Skeletal muscle satellite cell (primary cell): ENCODE measurements around the gene BAIAP2L2.
"Not testable (repeated sequence)": the region's sequence is repeated elsewhere in the genome, so short reads cannot be mapped to it uniquely, and the experiment has no call there.

Experiments
- H3K27me3 ChIP-seq: 2 replicates; pipeline ENCODE4 v1.7.0; 2013; ENCODE audit warnings: low read length; ENCODE audit not compliant: control insufficient read depth, insufficient read depth
- H3K36me3 ChIP-seq: 2 replicates; pipeline ENCODE4 v1.7.0; 2013; ENCODE audit warnings: mild to moderate bottlenecking, control low read depth, low read length; ENCODE audit not compliant: insufficient read depth
- H3K4me1 ChIP-seq: 2 replicates; pipeline ENCODE4 v1.7.0; 2013; ENCODE audit warnings: low read length; ENCODE audit not compliant: control insufficient read depth, insufficient read depth
- H3K4me2 ChIP-seq: 2 replicates; pipeline ENCODE4 v1.7.0; 2013; ENCODE audit warnings: mild to moderate bottlenecking, low read length
- H3K4me3 ChIP-seq: 2 replicates; pipeline ENCODE4 v1.7.0; 2013; ENCODE audit warnings: low read length
- H3K9ac ChIP-seq: 2 replicates; pipeline ENCODE4 v1.7.0; 2013; ENCODE audit warnings: mild to moderate bottlenecking, low read depth, low read length, moderate library complexity
- H3K9me3 ChIP-seq: replicated peaks from 2 replicates; pipeline ENCODE4 v1.7.0; 2013; ENCODE audit warnings: mild to moderate bottlenecking, control low read depth, low read length

The BAIAP2L2 gene

DNA sequence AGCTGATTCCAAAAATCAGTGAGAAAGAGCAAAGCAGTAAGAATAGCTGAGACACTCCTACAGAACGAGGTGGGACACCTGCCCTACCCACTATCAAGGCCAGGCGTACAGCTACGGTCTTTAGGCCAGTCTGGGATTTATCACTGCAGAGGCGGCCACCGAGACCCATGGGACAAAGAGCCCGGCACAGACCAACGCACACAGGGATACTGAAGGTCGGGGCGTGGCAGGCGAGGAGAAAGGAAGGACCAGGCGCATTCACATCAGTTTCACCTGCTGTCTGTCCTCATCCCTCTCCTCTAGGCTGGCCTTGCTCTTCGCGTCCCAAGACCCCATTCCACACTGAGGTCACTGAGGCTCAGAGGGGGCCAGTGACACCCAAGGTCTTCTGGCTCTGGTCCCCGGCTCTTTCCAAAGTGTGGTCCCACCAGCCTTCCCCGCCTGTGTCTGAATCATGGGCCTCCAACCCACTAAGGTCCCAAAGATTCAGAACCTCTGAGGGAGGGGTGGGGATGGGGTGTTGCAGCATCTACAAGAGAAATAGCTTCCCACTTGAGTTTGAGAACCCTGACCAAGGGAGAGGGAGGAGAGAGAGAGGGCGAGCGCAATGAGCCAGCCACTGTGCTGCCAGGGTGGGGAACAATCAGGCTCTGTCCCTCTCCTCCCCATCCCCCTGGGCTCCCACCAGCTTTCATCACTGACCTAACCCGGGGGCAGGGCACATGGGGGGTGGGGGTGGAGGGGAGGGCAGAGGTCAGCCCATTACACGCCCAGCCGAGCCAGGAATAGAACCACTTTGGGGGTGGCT lies 60.5 kb downstream of the BAIAP2L2 start:
- Histone ChIP-seq H3K4me1 (no peaks in the 10 kb centered on the region), H3K36me3 (no peaks in the 10 kb centered on the region), H3K4me3 (no peak overlapping the region), H3K27me3 (peaks cover 20% of the 10 kb centered on the region), H3K9ac (no peak overlapping the region), H3K9me3 (no peaks in the 10 kb centered on the region), H3K4me2 (no peak overlapping the region)

DNA sequence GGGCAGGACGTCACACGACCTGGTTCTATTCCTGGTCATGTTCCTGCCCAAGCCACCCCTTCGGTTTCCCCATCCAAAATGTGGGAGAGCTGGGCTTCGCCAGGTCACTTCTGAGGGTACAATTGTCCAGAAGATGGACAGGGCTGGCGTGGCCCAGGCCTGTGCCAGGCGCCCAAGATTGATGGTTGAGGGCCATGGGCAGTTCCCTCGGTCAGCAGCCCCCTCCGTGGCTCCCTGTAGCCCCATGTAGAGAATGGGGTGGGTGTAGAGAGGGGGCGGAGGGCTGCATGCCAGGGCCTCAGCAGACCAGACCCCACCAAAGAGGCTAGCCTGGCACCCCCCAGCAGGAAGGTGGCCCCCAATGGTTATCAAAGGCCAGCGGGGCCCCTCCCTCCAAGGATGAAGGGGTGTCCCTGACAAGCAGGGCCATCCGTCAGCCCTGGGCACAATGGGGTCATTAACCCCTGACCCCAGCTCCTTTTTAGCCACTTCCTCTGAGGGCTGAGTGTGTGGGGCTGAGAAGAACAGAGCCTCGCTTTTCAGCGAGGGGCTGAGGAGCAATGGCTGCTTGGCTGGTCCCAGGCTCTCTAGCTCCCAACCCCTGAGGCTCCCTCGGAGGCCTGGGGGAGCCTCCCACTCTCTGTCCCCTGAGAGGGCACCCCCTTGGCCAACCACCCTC lies 64.3 kb downstream of the BAIAP2L2 start:
- Histone ChIP-seq H3K27me3 (peaks cover 24% of the 10 kb centered on the region), H3K36me3 (no peaks in the 10 kb centered on the region), H3K4me1 (no peaks in the 10 kb centered on the region), H3K9me3 (no peaks in the 10 kb centered on the region), H3K4me2 (no peak overlapping the region), H3K4me3 (no peak overlapping the region), H3K9ac (no peak overlapping the region)

DNA sequence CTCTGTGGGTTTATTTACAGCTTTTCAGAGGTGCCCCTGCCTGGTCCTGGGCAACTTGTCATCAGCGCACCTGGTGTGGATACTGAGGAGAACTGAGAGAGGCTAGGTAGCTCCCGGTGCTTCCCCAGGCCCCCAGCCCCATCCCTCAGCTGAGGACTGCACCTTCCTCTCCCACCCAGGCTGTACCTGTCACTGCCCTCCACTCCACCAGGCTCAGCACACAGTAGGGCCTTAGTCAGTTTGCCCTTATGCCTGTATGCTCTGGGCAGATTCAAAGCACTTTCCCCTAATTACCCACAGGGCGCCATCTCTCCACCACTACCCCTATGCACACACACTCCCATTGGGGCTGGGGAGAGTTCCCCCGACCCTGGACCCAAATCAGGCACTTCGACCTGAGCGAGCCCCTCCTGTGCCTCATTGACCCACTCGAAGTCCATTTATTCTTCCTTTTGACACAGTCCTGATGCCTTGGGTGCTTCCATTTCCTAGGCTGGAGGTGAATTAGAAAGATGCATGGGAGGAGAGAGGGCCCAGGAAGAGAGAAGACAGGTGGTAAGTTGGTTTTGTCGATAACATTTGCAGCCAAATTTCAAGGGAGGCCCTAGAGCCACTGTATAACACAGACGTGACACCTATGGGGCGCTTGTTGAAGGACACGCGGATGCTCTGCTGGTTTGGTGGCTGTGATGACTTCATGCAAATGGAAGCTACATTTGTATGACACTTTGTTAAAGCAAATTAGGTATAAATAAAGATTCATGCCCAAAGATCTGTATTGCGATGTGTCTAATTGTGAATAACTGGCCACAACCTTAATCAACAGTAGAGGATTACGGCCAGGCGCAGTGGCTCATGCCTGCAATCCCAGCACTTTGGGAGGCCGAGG lies 67.1 kb downstream of the BAIAP2L2 start:
- H3K9me3 ChIP-seq, result no peaks in the 10 kb centered on the region
- H3K36me3 ChIP-seq, result no peaks in the 10 kb centered on the region
- H3K4me3 ChIP-seq, result no peak overlapping the region
- no peak overlapping the region for H3K4me2 ChIP-seq
- peaks cover 17% of the 10 kb centered on the region for H3K27me3 ChIP-seq
- H3K9ac ChIP-seq, result no peak overlapping the region
- peaks cover 6% of the 10 kb centered on the region for H3K4me1 ChIP-seq

DNA sequence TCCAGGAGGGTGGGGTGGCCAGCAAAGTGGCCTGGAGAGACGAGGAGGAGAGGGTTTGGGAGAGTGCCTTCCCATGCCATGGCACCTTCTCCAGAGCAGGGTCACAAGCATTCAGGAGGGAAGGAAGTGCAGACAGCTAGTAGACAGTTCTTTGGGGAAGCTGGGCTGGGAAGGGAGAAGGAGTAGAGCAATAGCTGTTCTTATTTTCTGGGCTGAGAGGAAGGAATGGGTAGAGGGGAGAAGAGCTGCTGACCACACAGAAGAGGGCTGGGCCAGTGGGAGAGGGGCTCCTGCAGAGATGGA lies 68.0 kb downstream of the BAIAP2L2 start:
- peaks cover 6% of the 10 kb centered on the region for H3K4me1 ChIP-seq
- H3K9me3 ChIP-seq, result no peaks in the 10 kb centered on the region
- H3K4me3 ChIP-seq, result no peak overlapping the region
- H3K27me3 ChIP-seq, result peaks cover 14% of the 10 kb centered on the region
- no peak overlapping the region for H3K9ac ChIP-seq
- H3K36me3 ChIP-seq, result no peaks in the 10 kb centered on the region
- H3K4me2 ChIP-seq, result no peak overlapping the region

DNA sequence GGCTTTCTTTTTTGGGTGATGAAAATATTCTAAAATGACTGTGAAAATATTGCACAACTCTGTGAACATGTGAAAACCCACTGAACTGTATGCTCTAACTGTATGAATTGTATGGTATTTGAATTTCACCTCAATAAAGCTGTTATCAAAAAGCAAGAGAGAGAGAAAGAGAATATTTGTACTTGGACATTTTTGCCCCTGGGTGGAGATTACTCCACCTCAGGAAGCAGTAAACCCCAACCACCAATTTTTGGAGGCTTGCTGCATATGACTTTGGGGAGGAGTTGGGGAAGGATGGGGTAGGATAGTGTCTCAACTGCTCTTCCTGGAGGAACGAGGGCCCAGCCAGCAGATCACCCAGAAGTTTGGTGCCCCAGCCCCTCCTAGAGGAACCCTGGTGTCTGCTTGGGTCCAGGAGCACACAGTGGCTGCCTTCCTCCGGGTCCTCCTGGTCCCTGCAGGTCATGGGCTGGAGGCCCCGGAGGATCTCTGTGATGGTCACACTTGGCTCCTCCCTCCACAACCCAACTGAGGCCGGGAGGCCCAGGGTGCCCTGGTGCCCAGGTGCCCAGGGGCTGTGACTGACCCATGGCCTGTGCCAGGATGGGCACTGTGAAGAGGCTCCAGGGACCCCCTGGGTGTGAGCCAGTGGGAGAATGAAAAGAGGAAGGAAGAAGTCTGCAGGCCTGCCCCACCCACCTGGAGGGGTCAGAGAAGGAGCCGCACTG lies 68.6 kb downstream of the BAIAP2L2 start:
- Histone ChIP-seq H3K27me3 (peaks cover 13% of the 10 kb centered on the region), H3K36me3 (no peaks in the 10 kb centered on the region), H3K4me1 (peaks cover 6% of the 10 kb centered on the region), H3K9ac (no peak overlapping the region), H3K4me3 (no peak overlapping the region), H3K4me2 (no peak overlapping the region), H3K9me3 (no peaks in the 10 kb centered on the region)

DNA sequence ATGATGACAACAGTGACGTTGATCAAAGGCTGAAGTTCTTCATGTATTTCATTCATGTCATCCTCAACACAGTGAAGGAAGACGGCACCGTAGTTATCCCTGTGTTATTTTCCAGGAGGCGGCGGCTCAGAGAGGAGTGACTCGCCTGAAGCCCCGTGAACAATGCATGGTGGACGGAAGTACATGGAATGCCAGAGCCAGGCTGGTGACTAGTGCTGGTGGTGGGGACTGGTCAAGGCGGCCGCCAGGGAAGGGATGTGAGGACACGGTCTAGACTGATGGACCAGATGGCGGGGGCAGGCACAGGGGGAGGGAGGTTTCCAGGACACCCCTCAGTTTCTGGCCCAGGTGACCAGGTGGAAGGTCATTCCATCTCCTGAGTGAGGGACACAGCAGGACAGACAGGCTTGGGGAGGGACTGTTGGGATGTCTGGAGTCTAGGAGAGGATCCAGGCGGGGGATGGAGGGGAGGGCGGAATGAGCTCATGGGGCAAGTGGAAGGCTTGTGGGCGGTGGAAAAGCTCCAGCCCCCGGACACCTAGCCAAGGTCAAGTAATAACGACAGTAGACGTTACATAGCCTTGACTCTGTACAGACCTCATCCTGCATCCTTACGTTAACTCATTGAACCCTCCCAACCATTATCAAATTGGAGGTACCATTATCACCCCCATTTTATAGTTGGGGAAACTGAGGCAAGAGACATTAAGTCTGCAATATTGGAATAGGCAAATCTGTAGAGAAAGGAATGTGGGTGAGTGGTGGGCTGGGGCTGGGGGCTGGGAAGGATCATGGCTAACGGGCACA lies 69.3 kb downstream of the BAIAP2L2 start:
- Histone ChIP-seq H3K36me3 (no peaks in the 10 kb centered on the region), H3K27me3 (peaks cover 8% of the 10 kb centered on the region), H3K4me1 (peaks cover 6% of the 10 kb centered on the region), H3K9ac (no peak overlapping the region), H3K9me3 (no peaks in the 10 kb centered on the region), H3K4me3 (no peak overlapping the region), H3K4me2 (no peak overlapping the region)

DNA sequence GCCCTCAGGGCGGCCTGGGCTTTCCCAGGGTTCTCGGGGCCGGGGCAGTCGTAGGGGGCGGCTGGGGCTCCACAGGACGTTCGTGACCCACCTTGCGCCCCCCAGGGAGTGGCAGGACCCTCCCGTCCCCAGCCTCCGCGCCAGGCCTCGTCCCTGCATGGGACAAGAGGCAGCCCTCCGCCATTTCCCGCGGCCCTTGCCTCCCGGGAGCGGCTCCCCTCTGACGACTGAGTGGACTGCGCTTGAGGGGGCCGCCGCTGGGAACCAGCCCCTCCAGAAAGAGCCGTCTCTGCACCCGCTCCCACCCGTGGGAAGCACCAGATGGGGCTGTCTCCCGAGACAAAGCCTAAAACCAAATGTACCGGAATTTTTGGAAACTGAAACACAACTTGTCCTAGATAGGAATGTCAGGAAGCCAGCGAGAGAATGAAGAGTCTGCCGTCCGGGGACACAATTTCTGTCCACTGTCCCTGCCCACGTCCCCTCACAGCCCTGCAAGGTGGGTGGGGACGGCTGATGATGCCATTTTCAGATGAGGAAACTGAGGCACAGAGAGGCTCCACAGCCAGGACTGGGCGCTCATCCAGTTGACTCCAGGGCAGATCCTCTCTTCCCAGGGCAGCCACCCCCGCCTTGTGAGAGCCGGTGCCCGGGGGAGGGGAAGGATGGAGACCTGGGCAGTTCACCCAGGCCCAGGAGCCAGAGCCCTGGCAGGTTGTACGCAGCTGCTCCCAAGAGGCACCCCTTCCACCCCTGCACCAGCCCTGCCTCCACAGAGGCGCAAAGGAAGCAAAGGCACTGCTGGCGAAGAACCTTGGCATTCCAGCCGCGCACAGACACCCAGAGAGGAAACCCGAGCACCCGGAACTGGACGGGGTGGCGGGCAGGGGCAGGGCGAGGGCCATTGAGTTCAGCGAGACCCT lies 71.3 kb downstream of the BAIAP2L2 start:
- Histone ChIP-seq H3K4me1 (peaks cover 16% of the 10 kb centered on the region), H3K36me3 (no peaks in the 10 kb centered on the region), H3K9ac (no peak overlapping the region), H3K9me3 (no peaks in the 10 kb centered on the region), H3K27me3 (peaks cover 8% of the 10 kb centered on the region), H3K4me3 (no peak overlapping the region), H3K4me2 (peak overlapping the region; percentile 36)

DNA sequence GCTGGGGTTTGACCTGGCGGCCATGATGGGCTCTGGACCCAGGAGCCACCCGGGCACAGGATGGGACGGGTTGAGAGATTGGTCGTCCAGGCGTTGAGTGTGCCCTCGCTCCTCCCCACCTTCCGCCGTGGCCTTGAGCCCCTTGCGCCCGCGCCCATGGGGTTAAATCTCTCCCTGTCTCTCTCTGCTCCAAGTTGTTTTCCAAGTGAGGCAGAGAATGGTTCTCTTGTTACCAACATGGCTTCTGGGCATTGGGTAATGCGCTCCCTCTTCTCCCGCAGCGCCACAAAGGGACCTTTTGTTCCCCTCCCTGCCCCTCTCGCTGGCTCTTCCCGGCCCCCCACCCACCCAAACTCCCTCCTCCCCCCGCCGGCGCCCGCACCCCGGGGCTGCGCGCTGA lies 72.1 kb downstream of the BAIAP2L2 start:
- H3K9ac ChIP-seq, result no peak overlapping the region
- H3K4me3 ChIP-seq, result no peak overlapping the region
- no peak overlapping the region for H3K4me2 ChIP-seq
- no peaks in the 10 kb centered on the region for H3K36me3 ChIP-seq
- no peaks in the 10 kb centered on the region for H3K9me3 ChIP-seq
- H3K27me3 ChIP-seq, result peaks cover 8% of the 10 kb centered on the region
- peaks cover 23% of the 10 kb centered on the region for H3K4me1 ChIP-seq

DNA sequence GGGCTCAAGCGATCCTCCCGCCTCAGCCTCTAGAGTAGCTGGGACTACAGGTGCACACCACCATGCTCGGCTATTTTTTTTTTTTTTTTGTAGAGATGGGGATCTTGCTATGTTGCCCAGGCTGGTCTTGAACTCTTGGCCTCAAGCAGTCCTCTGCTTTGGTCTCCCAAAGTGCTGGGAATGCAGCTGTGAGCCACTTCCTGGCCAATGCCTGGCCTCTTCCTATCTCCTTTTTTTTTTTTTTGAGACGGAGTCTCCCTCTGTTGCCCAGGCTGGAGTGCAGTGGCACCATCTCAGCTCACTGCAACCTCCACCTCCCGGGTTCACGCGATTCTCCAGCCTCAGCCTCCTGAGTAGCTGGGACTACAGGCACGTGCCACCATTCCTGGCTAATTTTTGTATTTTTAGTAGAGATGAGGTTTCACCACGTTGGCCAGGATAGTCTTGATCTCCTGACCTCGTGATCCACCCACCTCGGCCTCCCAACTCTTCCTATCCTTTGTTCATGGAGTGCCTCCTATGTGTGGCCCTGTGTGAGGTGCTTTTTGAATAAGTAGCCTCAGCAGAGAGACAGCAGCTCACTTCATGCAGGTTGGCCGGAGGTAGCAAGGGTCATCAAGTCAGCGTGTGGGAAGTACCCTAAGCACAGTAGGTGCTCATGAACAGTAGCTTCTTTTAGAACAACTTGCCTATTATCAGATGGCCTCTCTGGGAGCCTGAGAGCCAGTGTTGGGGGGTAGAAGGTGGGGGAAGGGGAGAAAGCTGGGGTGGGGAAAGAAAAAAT lies 72.9 kb downstream of the BAIAP2L2 start:
- not testable (repeated sequence) for H3K9me3 ChIP-seq, H3K4me3 ChIP-seq, H3K9ac ChIP-seq, H3K27me3 ChIP-seq, H3K36me3 ChIP-seq, H3K4me2 ChIP-seq
- H3K4me1 ChIP-seq, result peaks cover 28% of the 10 kb centered on the region
